Ovary (tissue), 9 donors: ENCODE results near the gene RFC4. TPM values are rescaled to one million over a fixed set of nuclear protein-coding genes. Genes with fewer than 3 reads are reported as not detected.

Experiments
- DNase-seq, 5 donors: peaks; one replicate each; pipeline ENCODE4 v3.0.0-alpha.2; 2019 to 2020
- H3K27ac ChIP-seq, 2 donors: fragments of 200-600 bp; one replicate each; pipeline versions ENCODE4 v1.5.1 to v1.8.0; 2019 to 2022
- H3K27me3 ChIP-seq: fragments of 200-600 bp; one replicate; pipeline ENCODE4 v1.8.0; 2022
- H3K36me3 ChIP-seq: fragments of 200-600 bp; sonication (generic); one replicate; pipeline ENCODE4 v1.5.1; 2019
- H3K4me1 ChIP-seq: one replicate; pipeline ENCODE4 v1.8.1; 2013; ENCODE audit warnings: mild to moderate bottlenecking, moderate library complexity; ENCODE audit not compliant: insufficient read depth
- H3K4me3 ChIP-seq: fragments of 200-600 bp; sonication (generic); one replicate; pipeline ENCODE4 v1.5.1; 2017
- H3K9me3 ChIP-seq, 2 donors: fragments of 200-600 bp in 1 of 2; sonication (generic) in 1 of 2; one replicate each; pipeline versions ENCODE4 v1.5.1 to v1.8.1; 2013 to 2019; ENCODE audit warnings: mild to moderate bottlenecking in 1 of 2, moderate library complexity in 1 of 2
- CTCF ChIP-seq, 3 donors: fragments of 450-650 bp in 2 of 3; fragments of 200-600 bp in 1 of 3; IDR thresholded peaks; one replicate each; pipeline versions ENCODE4 v1.5.1 to v1.8.0; 2016 to 2022; ENCODE audit warnings: antibody characterized with exemption in 3 of 3, mild to moderate bottlenecking in 1 of 3
- EP300 ChIP-seq: sonication (generic); formaldehyde crosslinking; IDR thresholded peaks from one replicate; pipeline ENCODE4 v1.6.1; 2017; ENCODE audit warnings: antibody characterized with exemption
- POLR2A ChIP-seq: fragments of 450-650 bp; IDR thresholded peaks from one replicate; pipeline ENCODE4 v1.6.1; 2017; ENCODE audit warnings: antibody characterized with exemption, mild to moderate bottlenecking, moderate library complexity
- WGBS, 3 donors: extraction: QIAGEN DNeasy Blood & Tissue Kit in 1 of 3; methylation state at CpG; one replicate each; pipeline versions ENCODE4 v1.1.5 to v1.1.7; 2013 to 2017; 5-methylcytosine and 5-hydroxymethylcytosine counted together
- intact Hi-C, 4 donors: fragments of 100-400 bp; cut with DNase I; formaldehyde crosslinking; loops; one replicate each; pipeline versions ENCODE4 v1.11.0 to v1.15.1; 2022 to 2023
- polyA plus RNA-seq, 2 donors: library from polyadenylated mRNA; stranded (reverse); fragments of 200-250 nt in 1 of 2; fragments of 350-450 nt in 1 of 2; fragmentation: Illumina TruSeq in 1 of 2; extraction: RNeasy Lipid Tissue Mini Kit (QIAGEN cat#74804) in 1 of 2; gene quantifications; one replicate each; pipeline ENCODE4 v1.2.3, GENCODE V29; 2013 to 2014
- total RNA-seq, 7 donors: library from RNA; depleted of rRNA in 2 of 7; stranded (reverse); fragments of >200 nt in 2 of 7; fragmentation: NEBNext Ultra II Directional in 3 of 7; extraction: Animal tissue kit (Norgen Biotek cat#: 25700) in 3 of 7; gene quantifications; one replicate each; pipeline versions ENCODE4 v1.1.0 to v1.2.4, GENCODE V29; 2016 to 2023
- donor health status: DM: no; HTN: no; CAD: no; lungs with moderate emphysema.
- donor health status: DM: no; HTN: no; CAD: no.
- donor health status: Bipolar disorder and iron deficiency.
- donor health status: DM: yes; HTN: yes; CAD: no.
- donor health status: DM: no; HTN: no; CAD: no.
- donor health status: DM: yes; HTN: yes; CAD: no.

The RFC4 gene
- total and polyA plus RNA-seq, 9 donors, result 11.9 to 18.6 (median 13.8) TPM

- intact Hi-C loops, result no loop called here
- 73 to 90% (median 87%) methylated on average over 7 of the region's 7 CpGs for WGBS, 3 donors
- no peak for TF ChIP-seq EP300
- Histone ChIP-seq H3K4me1 (no peaks in the 10 kb centered on the region), H3K36me3 (no peaks in the 10 kb centered on the region), H3K27ac (no peak overlapping the region), H3K27me3 (no peaks in the 10 kb centered on the region), H3K9me3 (no peaks in the 10 kb centered on the region), H3K4me3 (no peak overlapping the region)
- no peak for DNase-seq
These were observed 52.3 kb downstream of the RFC4 start for GRCh38 chr3:186754006-186754405.

GRCh38 chr3:186751480-186751879 lies 54.8 kb downstream of the RFC4 start:
- no peaks in the 10 kb centered on the region for H3K9me3 ChIP-seq
- H3K36me3 ChIP-seq, result no peaks in the 10 kb centered on the region
- 40 to 60% (median 57%) methylated on average over 3 of the region's 3 CpGs for WGBS, 3 donors
- intact Hi-C loops, result no loop called here
- TF ChIP-seq EP300 (no peak), POLR2A (no peak), CTCF (IDR thresholded peaks at IDR 0.05) (no peak)
- H3K4me1 ChIP-seq, result no peaks in the 10 kb centered on the region
- DNase-seq, result no peak
- no peaks in the 10 kb centered on the region for H3K27me3 ChIP-seq
- H3K27ac ChIP-seq, result no peak overlapping the region
- H3K4me3 ChIP-seq, result no peak overlapping the region

- Histone ChIP-seq H3K9me3 (no peaks in the 10 kb centered on the region), H3K27ac (no peak overlapping the region), H3K27me3 (no peaks in the 10 kb centered on the region), H3K4me3 (no peak overlapping the region), H3K36me3 (no peaks in the 10 kb centered on the region), H3K4me1 (no peaks in the 10 kb centered on the region)
- intact Hi-C loops, result no loop called here
- TF ChIP-seq CTCF (IDR thresholded peaks at IDR 0.05), result no peak
- TF ChIP-seq EP300, result no peak
- no peak for TF ChIP-seq POLR2A
- 93 to 96% (median 95%) methylated on average over 2 of the region's 2 CpGs for WGBS, 3 donors
- DNase-seq, result no peak
These were observed 56.0 kb downstream of the RFC4 start for GRCh38 chr3:186750316-186750715.

- 15 to 26% (median 17%) methylated on average over 10 of the region's 10 CpGs for WGBS, 3 donors
- DNase-seq, result no peak
These were observed 60.3 kb downstream of the RFC4 start for GRCh38 chr3:186746008-186746407.

GRCh38 chr3:186743666-186744065 lies 62.6 kb downstream of the RFC4 start:
- intact Hi-C loops, result no loop called here
- no peak for TF ChIP-seq CTCF (IDR thresholded peaks at IDR 0.05)
- no peak for TF ChIP-seq POLR2A
- no peak for TF ChIP-seq EP300
- Histone ChIP-seq H3K4me3 (no peak overlapping the region), H3K4me1 (no peaks in the 10 kb centered on the region), H3K27ac (no peak overlapping the region), H3K27me3 (no peaks in the 10 kb centered on the region), H3K9me3 (no peaks in the 10 kb centered on the region), H3K36me3 (no peaks in the 10 kb centered on the region)
- DNase-seq, result no peak
- WGBS, 3 donors, result 59 to 74% (median 69%) methylated on average over 3 of the region's 3 CpGs

More at GRCh38 chr3:186746008-186746407, 60.3 kb downstream of the RFC4 start:
- TF ChIP-seq CTCF (IDR thresholded peaks at IDR 0.05), result no peak
- Histone ChIP-seq H3K4me1 (no peaks in the 10 kb centered on the region), H3K27me3 (no peaks in the 10 kb centered on the region), H3K9me3 (no peaks in the 10 kb centered on the region), H3K4me3 (no peak overlapping the region), H3K36me3 (no peaks in the 10 kb centered on the region), H3K27ac (no peak overlapping the region)
- intact Hi-C loops, result no loop called here
